Coronary artery (tissue), 2 donors: ENCODE measurements around the gene DYNLT5.
"Not testable (repeated sequence)": the region's sequence is repeated elsewhere in the genome, so short reads cannot be mapped to it uniquely, and the experiment has no call there.

ENCODE experiments used
- DNase-seq: peaks from one replicate; pipeline ENCODE4 v3.0.0-alpha.2; 2017; ENCODE audit warnings: low spot score
- H3K27ac ChIP-seq, 2 donors: fragments of 200-600 bp; sonication (generic); one replicate each; pipeline ENCODE4 v1.5.1; 2016 to 2019
- H3K4me3 ChIP-seq: fragments of 200-600 bp; sonication (generic); 2 replicates; pipeline ENCODE4 v1.5.1; 2016; ENCODE audit warnings: mild to moderate bottlenecking, moderate library complexity
- TF ChIP-seq, protein P1 (sequence below): fragments of 200-600 bp; sonication (generic); IDR thresholded peaks from one replicate; pipeline ENCODE4 v1.5.1; 2019; ENCODE audit warnings: antibody characterized with exemption

The DYNLT5 gene

GRCh38 chr1:66725885-66726665 lies 26.2 kb upstream of the DYNLT5 start:
- no peak overlapping the region for H3K4me3 ChIP-seq
- H3K27ac ChIP-seq, result no peak overlapping the region
- TF ChIP-seq, protein P1, sequence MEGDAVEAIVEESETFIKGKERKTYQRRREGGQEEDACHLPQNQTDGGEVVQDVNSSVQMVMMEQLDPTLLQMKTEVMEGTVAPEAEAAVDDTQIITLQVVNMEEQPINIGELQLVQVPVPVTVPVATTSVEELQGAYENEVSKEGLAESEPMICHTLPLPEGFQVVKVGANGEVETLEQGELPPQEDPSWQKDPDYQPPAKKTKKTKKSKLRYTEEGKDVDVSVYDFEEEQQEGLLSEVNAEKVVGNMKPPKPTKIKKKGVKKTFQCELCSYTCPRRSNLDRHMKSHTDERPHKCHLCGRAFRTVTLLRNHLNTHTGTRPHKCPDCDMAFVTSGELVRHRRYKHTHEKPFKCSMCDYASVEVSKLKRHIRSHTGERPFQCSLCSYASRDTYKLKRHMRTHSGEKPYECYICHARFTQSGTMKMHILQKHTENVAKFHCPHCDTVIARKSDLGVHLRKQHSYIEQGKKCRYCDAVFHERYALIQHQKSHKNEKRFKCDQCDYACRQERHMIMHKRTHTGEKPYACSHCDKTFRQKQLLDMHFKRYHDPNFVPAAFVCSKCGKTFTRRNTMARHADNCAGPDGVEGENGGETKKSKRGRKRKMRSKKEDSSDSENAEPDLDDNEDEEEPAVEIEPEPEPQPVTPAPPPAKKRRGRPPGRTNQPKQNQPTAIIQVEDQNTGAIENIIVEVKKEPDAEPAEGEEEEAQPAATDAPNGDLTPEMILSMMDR, result peak; percentile 87
- DNase-seq, result peak; percentile 74

- TF ChIP-seq, protein P1, result no peak
- no peak for DNase-seq
- Histone ChIP-seq H3K27ac (no peak overlapping the region), H3K4me3 (no peak overlapping the region)
Observed at GRCh38 chr1:66728021-66728420, 24.2 kb upstream of the DYNLT5 start.

DNA sequence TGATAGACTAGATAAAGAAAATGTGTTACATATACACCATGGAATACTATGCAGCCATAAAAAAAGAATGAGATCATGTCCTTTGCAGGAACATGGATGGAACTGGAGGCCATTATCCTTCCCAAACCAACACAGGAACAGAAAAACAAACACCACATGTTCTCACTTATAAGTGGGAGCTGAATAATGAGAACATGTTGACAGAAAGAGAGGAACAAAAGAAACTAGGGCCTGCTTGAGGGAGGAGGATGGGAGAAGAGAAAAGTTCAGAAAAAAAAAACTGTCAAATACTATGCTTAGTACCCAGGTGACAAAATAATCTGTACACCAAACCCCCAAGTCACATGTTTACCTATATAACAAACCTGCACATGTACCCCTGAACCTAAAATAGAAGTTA lies 23.5 kb upstream of the DYNLT5 start:
- H3K4me3 ChIP-seq, DNase-seq, H3K27ac ChIP-seq: not testable (repeated sequence)

DNA sequence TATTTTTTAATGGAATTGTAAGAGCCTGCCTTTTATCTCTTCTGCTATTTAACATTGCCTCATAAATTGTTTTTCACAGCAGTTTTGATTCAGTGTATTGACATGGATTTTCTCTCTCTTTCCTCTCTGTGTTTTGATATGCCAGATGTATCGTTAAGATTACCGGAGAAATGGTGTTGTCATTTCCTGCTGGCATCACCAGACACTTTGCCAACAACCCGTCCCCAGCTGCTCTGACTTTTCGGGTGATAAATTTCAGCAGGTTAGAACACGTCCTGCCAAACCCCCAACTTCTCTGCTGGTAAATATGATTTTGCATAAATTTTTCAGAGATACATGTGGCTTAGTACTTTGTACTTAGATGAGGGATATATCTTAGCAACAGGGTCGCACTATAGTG lies 23.1 kb upstream of the DYNLT5 start:
- TF ChIP-seq, protein P1, result no peak
- Histone ChIP-seq H3K4me3 (no peak overlapping the region), H3K27ac (no peak overlapping the region)
- DNase-seq, result no peak

DNA sequence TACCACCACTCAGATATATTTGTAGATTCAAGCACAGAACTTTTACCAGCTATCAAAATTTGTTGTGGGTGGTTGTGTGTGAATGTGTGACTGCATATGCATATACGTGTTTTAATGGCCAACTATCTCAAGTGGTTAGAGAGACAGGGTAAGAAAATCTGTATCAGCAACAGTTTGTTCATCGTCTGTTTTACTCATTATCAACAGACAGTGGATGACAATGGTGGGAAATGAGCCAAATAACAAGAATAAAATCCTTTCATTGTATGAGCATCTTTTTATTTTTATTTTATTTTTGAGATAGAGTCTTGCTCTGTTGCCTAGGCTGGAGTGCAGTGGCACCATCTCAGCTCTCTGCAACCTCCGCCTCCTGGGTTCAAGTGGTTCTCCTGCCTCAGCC lies 22.7 kb upstream of the DYNLT5 start:
- Histone ChIP-seq H3K4me3 (no peak overlapping the region), H3K27ac (no peak overlapping the region)
- no peak for DNase-seq
- TF ChIP-seq, protein P1, result no peak

GRCh38 chr1:66730462-66730861 lies 21.8 kb upstream of the DYNLT5 start:
- DNase-seq, result no peak
- TF ChIP-seq, protein P1, result no peak
- no peak overlapping the region for H3K27ac ChIP-seq
- H3K4me3 ChIP-seq, result no peak overlapping the region

- H3K4me3 ChIP-seq, result no peak overlapping the region
- no peak overlapping the region for H3K27ac ChIP-seq
- TF ChIP-seq, protein P1, result no peak
- DNase-seq, result no peak
Observed at GRCh38 chr1:66731170-66731865, 20.9 kb upstream of the DYNLT5 start.
